ENCODE measurements around the gene ANGPTL2.

The ANGPTL2 gene

DNA sequence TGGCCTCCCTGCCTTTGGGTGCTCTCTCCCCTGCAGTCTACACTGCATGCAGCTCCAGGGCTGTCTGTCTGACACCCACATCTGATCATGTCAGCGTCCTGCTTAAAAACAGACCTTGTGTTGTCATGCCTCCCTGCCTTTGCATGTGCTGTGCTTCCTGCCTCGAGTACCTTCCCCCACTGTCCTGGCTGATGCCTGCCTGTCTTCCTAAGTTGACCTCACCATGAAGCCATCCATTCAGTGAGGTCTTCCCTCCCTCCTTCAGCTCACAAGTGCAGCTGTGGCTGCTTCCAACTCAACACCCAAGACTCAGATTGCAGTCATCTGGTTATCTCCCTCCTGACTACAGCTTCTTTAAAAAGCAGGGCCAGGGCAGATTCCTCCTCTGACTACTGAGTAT is 5.5 kb downstream of the ANGPTL2 start:
- peak; percentile 37 for DNase-seq (ENCODE audit: low read depth)

DNA sequence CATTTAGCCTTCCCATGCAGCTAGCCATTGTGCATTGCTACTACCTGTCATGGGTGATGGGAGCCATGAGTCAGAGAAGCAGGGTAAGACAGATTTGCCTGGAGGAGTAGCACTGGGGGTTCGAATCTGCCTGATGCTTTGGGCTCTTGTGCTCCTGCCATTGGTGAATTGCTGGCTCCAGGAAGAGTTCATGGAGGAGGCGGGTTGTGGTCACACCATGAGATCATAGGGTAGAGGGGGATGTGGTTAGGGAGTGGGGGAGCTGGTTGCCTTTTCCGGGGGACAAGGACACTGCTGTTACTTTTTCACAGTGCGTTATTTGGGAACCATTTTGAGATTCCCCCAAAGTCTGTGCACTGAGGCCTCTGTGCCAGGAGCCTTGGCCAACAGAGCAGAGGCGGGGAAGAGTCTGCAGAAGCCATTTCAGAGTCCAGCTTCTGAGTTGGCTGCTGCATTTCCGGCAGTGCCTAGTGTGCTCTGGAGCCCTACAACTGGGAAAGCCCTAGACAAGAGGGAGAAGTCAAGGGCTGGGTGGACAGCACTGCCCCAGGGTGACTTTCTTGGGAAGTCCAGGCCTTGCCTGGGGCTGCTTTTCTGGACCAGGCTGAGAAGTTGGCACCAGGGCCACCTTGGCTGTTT is 6.2 kb downstream of the ANGPTL2 start:
- no peak for DNase-seq (ENCODE audit: low read depth)

DNA sequence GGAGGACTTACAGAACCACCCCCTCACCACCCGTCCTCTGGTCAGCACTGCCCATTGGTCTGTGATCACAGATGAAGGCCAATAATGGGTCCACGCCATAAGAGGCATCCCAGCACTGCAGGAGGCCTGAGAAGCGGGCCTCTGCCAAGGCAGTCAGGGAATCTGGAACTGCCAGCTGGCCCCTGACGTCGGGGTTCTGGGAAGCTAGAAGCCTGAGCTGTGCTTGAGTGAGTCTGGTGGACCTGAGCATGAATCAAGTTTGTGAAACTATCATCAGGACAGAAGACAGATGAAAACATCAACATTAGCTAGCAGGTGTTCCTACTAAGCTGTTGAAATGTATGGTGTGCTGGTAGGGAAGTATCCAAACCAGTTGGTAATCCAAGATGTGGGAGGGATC is 7.8 kb downstream of the ANGPTL2 start:
- DNase-seq (ENCODE audit: low read depth) = no peak

DNA sequence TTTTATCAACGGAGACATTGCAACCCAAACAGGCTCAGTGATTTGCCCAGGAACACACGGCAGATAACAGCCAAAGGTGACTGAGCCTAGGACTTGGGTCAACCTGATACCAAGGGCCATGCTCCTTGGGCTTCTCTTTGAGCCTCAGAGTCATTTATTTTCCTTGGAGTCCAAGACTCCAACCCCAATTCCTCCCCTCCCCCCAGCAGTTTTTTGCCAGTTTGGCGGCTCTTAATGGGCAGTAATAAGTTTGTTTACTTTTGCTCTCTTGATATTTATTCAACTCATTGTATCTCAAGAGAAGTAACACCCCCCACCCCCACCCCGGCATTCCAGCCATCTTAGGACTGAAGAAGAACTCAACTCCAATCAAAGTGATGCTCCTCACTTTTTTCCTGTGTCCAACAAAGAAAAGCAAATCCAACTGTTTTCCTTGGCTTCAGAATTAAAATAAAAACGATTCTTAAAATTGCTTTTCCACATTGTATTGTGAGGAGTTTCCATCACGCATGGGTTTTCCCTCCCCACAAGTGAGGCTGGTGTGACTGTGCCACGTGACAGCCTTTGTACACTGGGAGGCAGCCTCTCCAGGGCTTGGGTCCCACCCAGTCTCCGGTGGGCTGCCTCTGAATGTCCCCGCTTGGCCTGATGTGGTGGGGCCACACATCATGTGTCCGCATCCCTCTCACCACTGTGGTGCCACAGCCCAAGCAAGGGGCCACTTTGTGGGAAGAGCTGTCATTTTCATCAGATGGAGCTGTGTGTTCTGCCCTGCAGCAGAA is 9.1 kb downstream of the ANGPTL2 start:
- DNase-seq (ENCODE audit: low read depth) = no peak

GRCh38 chr9:127112735-127113161 is 9.7 kb downstream of the ANGPTL2 start:
- DNase-seq (ENCODE audit: low read depth) = no peak

DNA sequence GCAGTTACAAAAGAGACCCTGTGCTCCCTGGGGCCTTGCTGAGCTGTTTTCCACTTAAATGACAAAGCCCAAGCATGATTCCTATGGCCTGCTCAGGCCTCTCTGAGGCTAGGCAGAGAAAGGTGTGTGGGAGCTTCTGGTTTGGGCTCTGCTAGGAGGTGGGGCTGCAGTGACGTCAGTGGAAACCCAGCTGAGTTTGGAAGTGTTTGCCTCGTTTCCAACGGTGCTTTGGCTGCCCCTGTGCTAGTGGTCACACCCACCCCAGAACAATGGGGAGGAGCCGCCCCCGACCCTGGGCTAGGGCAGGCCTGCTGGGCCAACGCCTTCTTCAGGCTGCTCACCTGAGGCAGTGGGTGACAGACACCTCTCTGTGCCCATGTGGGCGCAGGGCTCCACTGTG is 10.4 kb downstream of the ANGPTL2 start:
- DNase-seq (ENCODE audit: low read depth) = no peak

GRCh38 chr9:127109212-127109711 is 13.2 kb downstream of the ANGPTL2 start:
- DNase-seq (ENCODE audit: low read depth) = no peak

DNA sequence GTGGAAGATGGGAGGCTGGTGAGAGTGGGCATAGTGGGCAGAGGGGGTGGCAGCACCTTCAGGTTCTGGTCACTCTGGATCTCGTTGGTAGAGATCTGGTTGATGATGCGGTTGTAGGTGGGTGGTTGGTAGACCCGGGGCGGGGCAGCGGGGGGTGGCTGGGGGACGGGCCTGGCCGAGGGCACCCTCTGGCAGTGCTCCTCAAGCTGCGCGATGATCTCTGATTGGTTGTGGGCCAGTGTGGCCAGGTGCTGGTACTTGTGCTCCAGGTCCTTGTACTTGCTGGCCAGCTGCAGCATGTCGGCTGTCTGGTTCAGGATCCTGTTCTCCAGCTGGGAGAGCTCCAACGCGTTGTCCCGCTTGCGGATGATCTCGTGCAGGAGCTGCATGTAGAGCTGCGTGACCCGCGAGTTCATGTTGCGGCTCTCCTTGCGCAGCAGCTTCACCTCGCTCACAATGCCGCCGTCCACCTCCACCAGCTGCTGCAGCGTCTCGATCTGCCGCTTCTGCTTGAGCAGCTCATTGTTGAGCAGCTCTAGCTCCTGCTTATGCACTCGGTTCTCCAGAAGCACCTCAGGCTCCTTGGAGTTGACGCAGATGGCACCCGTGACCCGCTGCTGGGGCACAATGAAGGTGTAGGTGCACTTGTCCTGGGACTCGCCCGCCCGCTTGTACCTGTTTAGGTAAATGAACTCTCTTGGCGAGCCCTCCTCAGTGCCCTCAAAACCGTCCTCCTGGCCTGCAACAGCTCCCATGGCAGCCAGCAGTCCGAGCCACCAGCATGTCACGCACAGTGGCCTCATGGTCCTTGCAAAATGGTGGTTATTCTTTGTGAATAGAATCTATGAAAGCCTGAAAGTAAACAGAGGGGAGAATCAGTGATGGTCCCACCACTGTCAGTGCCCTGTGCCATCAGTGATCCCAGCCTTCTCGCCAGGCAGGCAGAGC is 14.2 kb downstream of the ANGPTL2 start:
- no peak for DNase-seq (ENCODE audit: low read depth)

DNA sequence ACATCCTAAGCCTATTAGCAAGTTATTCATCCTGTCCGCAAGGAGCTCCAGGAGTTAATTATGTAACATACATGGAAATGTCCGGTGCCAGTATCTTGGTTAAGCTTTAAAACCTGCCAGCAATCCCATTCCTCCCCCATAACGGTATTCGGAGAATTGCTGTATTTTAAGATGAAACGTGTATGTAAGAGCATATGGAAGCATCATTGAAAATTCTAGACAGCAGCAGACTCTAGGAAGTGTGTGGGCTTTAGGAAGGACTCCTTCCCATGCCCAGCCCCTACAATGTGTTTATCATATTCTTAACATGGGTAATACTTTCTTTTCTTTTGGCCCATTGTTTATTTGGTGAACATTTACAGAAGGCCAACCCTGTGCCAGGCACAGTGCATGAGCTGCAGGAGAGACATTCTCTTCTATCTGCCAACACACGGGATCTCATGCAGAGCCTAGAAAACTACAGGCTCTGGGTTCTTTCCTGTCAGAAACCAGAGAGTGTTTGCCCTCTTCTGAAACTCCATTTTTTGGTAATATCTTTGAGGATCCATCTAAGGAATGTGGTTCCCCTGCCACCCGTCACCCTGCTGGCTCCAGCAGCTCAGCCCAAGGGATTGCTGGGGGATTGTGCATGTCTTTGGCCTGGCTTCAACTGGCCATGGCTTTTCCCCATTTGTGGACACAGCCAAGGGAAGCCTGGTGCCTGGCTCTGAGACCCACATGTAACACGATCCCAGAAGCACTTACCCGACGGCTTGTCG is 15.1 kb downstream of the ANGPTL2 start:
- no peak for DNase-seq (ENCODE audit: low read depth)

DNA sequence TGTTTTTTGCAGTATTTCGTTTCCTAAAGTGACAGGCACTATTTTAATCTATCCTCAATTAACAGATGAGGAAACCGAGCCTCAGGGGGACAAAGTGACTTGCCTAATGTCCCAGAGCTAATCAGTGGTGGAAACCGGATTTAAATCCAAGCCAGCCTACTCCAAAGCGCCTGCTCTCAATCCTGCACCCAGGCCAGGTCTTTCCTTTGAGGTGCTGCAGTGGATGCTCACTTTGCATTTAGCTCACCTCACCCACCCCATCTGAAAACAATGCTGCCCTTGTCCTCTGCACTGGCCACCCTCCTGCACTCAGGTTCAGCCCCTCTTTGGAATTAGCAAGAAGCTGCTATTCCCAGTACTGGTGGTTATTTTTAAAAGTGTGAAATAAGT is 16.0 kb downstream of the ANGPTL2 start:
- DNase-seq (ENCODE audit: low read depth) = no peak

GRCh38 chr9:127105805-127106465 is 16.5 kb downstream of the ANGPTL2 start:
- peak; percentile 72 for DNase-seq (ENCODE audit: low read depth)

DNA sequence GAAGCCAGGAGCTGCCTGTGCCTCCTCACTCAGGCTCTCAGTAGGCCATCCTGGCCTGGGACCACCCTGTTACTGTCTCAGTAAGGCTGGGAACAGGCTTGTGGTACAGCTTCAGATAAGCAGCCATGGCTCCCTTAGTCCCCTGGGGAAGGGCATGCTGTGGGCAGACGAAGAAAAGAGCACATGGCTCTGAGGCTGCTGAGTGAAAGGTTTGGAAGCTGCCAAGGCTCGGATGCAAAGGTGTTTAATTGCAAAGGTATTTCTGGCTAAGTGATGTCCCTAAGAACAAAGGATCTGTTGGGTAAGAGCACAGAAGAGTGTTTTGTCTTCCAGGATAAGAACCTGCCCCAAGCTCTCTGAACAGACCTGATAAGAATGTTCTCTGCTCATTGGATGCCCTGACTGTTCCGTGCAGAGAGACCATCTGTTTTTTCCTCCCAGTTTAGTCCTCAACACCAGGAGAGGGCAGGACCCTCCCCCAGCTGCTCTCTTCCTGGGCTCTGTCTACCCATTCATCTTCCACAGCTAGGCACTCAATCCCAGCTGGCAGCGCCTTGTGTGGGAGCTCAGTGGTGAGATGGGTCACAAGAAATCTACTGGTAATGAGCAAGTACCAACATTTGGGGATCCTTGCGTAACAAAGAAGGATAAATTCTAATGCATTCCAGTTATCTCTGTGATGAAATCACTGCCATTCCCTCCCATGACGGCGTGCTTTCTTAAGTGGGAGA is 17.7 kb downstream of the ANGPTL2 start:
- peak; percentile 40 for DNase-seq (ENCODE audit: low read depth)

DNA sequence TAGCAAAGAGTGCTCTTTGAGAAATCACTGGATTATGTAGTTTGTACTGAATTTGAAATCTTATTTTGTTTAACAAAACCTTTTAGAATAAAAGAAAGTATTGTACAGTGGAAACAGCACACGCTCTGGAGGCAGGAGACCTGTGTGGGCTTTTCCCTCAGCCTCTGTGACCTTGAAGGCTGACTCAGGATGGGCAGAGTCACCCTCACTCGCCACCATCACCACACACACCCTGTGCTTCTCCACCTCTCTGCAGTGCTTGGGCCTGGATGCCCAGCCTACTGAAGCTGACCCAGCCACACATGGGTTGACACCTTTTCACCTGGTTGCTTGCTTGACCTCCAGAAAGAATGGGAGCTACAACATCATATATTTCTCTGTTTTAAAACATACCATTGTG is 19.6 kb downstream of the ANGPTL2 start:
- no peak for DNase-seq (ENCODE audit: low read depth)

GRCh38 chr9:127102176-127102575 is 20.3 kb downstream of the ANGPTL2 start:
- DNase-seq (ENCODE audit: low read depth) = peak; percentile 37

DNA sequence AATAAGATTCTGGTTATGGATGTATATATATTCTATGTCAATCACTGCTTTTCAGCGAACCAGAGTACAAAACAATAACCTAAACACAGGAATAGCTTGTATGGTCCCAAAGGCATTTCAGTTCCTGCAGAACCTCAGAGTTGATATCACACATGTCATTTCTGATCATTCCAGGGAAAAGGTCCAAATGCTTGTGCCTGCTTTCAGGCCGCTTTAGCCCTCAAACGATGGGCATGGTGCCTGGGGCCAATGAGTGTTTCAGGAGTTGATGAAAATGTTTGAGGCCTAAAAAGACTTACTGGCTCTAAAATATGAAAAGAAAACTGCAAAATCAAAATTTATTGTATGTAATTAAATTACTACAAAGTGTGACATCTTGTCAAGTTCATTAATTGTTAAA is 22.8 kb downstream of the ANGPTL2 start:
- no peak for DNase-seq (ENCODE audit: low read depth)

GRCh38 chr9:127098916-127099553 is 23.4 kb downstream of the ANGPTL2 start:
- DNase-seq (ENCODE audit: low read depth) = no peak

DNA sequence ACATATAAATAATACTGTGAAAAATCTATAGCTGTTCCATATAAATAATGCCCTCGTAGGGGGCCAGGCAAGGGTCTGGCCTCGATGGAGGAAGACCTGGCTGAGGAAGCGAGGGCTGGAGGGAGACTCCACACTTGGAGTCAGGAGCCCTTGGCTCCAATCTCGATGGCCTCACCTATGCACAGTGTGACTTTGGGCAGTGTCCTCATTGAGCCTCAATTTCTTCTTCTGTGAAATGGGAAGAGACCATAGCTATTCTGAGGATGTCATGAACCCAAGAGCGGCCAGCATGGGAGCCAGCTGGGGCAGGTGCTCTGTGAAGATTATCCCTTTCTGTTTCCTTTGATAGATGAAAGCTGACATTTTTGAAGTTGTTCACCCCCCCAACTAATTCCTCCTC is 24.8 kb downstream of the ANGPTL2 start:
- DNase-seq (ENCODE audit: low read depth) = no peak

DNA sequence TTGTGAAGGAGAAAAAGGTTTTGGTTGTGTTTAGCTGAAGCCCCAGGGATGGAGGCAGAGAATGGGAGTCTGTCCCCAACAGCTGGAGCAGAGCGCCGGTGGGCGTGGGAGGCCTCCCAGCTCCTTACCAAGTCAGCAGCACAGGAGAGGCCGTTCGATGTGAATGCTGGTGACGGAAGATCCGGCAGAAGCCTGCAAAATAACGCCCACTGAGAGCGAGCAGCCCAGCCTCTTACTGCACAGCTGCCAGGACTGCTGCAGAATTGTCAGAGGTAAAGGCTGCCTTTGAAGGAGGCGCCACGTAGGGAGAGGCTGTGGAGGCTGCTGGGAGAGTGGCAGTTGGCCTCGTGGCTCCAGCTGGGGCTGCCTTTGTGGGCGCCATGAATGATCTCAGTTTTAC is 26.2 kb downstream of the ANGPTL2 start:
- DNase-seq (ENCODE audit: low read depth) = no peak

DNA sequence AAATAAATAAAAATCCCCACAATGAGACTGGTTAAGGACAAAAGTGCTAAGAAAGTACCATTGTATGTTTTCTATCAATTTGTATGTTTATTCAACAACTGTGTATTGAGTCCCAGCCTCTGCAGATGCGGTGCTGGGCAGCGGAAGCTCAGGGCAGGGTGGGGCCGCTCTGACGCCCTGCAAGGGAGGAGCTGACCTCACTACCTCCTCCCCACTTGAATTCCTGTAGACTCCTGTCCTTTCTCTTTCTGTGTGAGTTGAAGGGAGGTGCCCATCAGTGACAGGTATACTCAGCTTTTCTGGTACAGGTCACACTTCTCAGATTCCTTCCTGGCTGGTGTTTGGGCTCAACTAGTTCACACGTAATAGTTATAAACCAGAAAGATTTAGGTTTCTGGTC is 27.0 kb downstream of the ANGPTL2 start:
- no peak for DNase-seq (ENCODE audit: low read depth)
